Heart left ventricle (tissue), 16 donors: Measurements from ENCODE around the gene TMTC3. TPM values are rescaled to one million over a fixed set of nuclear protein-coding genes. Genes with fewer than 3 reads are reported as not detected.
"Not testable (repeated sequence)": the region's sequence is repeated elsewhere in the genome, so short reads cannot be mapped to it uniquely, and the experiment has no call there.

Experiments
- ATAC-seq, 4 donors: fragments of 200-7000 bp; cut with Tn5 transposase; one replicate each; pipeline ENCODE4 v1.9.1; 2020 to 2022; ENCODE audit warnings: moderate library complexity in 4 of 4, mild to moderate bottlenecking in 3 of 4, moderate number of reproducible peaks in 1 of 4
- DNase-seq, 5 donors: peaks; one replicate each; pipeline ENCODE4 v3.0.0-alpha.2; 2020
- H3K27ac ChIP-seq, 12 donors: fragments of 200-600 bp; sonication (generic) in 4 of 12; one replicate each; pipeline versions ENCODE4 v1.5.0 to v1.8.0; 2016 to 2022; ENCODE audit warnings: mild to moderate bottlenecking in 2 of 12
- H3K27me3 ChIP-seq, 9 donors: fragments of 200-600 bp; sonication (generic) in 2 of 9; one replicate each; pipeline versions ENCODE4 v1.5.1 to v1.8.0; 2016 to 2022; ENCODE audit warnings: mild to moderate bottlenecking in 3 of 9
- H3K36me3 ChIP-seq, 9 donors: fragments of 200-600 bp; sonication (generic) in 2 of 9; one replicate each; pipeline versions ENCODE4 v1.5.0 to v1.8.0; 2018 to 2022; ENCODE audit warnings: mild to moderate bottlenecking in 2 of 9
- H3K4me1 ChIP-seq, 12 donors: fragments of 200-600 bp; sonication (generic) in 4 of 12; one replicate each; pipeline versions ENCODE4 v1.5.0 to v1.8.0; 2016 to 2022; ENCODE audit warnings: mild to moderate bottlenecking in 3 of 12
- H3K4me3 ChIP-seq, 12 donors: fragments of 200-600 bp; sonication (generic) in 4 of 12; one replicate each; pipeline versions ENCODE4 v1.5.0 to v1.8.0; 2017 to 2022; ENCODE audit warnings: mild to moderate bottlenecking in 9 of 12, moderate library complexity in 4 of 12
- H3K9me3 ChIP-seq, 12 donors: fragments of 200-600 bp; sonication (generic) in 4 of 12; one replicate each; pipeline versions ENCODE4 v1.5.0 to v1.8.0; 2016 to 2022; ENCODE audit warnings: mild to moderate bottlenecking in 1 of 12
- CTCF ChIP-seq, 12 donors: fragments of 200-600 bp; sonication (generic) in 4 of 12; IDR thresholded peaks; one replicate each; pipeline versions ENCODE4 v1.5.0 to v1.8.0; 2018 to 2022; ENCODE audit warnings: antibody characterized with exemption in 12 of 12, mild to moderate bottlenecking in 5 of 12
- POLR2A ChIP-seq, 2 donors: fragments of 450-650 bp; IDR thresholded peaks; one replicate each; pipeline ENCODE4 v1.6.1; 2017; ENCODE audit warnings: antibody characterized with exemption in 2 of 2, mild to moderate bottlenecking in 2 of 2, moderate library complexity in 2 of 2
- WGBS, 4 donors: extraction: QIAGEN DNeasy Blood & Tissue Kit in 2 of 4; methylation state at CpG; one replicate each; pipeline versions ENCODE4 v1.1.5 to v1.1.7; 2013 to 2018; 5-methylcytosine and 5-hydroxymethylcytosine counted together
- intact Hi-C, 10 donors: fragments of 100-400 bp; cut with DNase I; formaldehyde crosslinking; loops; one replicate each; pipeline versions ENCODE4 v1.11.1 to v1.14.2; 2022
- polyA plus RNA-seq, 2 donors: library from polyadenylated mRNA; stranded (reverse); fragments of 200-250 nt; gene quantifications; one replicate each; pipeline ENCODE4 v1.2.3, GENCODE V29; 2013
- total RNA-seq, 9 donors: library from RNA; depleted of rRNA in 2 of 9; stranded (reverse); fragments of >200 nt in 2 of 9; fragmentation: NEBNext Ultra II Directional in 3 of 9; extraction: Animal tissue kit (Norgen Biotek cat#: 25700) in 3 of 9; gene quantifications; one replicate each; pipeline versions ENCODE4 v1.1.0 to v1.2.4, GENCODE V29; 2016 to 2023
- donor health status: ischemic (EF 13 %, LVEDD 7.1; RV severe dilation, severe dysfunction).
- donor health status: healthy with polysubstance abuse.
- donor health status: DM: no; HTN: yes; CAD: no.
- donor health status: DM: no; HTN: no; CAD: no.
- donor health status: ischemic (EF 25% LVEDD 6.9; RV normal size, moderate dysfunction).
- donor health status: ischemic (EF 25% LVEDD 5.7; RV mildly dilated, moderate dysfunction).
- donor health status: healthy.
- donor health status: DM: yes; HTN: yes; CAD: no.
- donor health status: ischemic (EF 35%, LVEDD 5.7; RV mildly dilated, moderate dysfunction).
- donor health status: nonischemic (EF 11% LVEDD 7.7; RV severe dilation, severe dysfunction).
- donor health status: DM: yes; HTN: yes; CAD: no.
- donor health status: PGD.
- donor health status: ischemic (EF 29% LVEDD 5.4; RV normal size, mild dysfunction).
- donor health status: nonischemic (EF 23%, LVEDD 6.1; RV moderate dilation, normal function).

Gene TMTC3
- total and polyA plus RNA-seq, 11 donors: 1.2 to 13.8 (median 8.3) TPM

- Histone ChIP-seq H3K9me3 (peaks cover 0 to 4% (median 0%) of the 10 kb centered on the region in 12 donors), H3K4me1 (no peaks in the 10 kb centered on the region)
Measured at GRCh38 chr12:88202500-88202899, 60.4 kb downstream of the TMTC3 start.

GRCh38 chr12:88206601-88207000 is 64.5 kb downstream of the TMTC3 start:
- Histone ChIP-seq H3K9me3 (peaks cover 0 to 26% (median 16%) of the 10 kb centered on the region in 12 donors), H3K4me3 (no peak overlapping the region), H3K27me3 (no peaks in the 10 kb centered on the region), H3K4me1 (no peaks in the 10 kb centered on the region), H3K27ac (no peak overlapping the region), H3K36me3 (no peaks in the 10 kb centered on the region)
- intact Hi-C loops: no loop called here
- TF ChIP-seq CTCF (IDR thresholded peaks at IDR 0.05) (no peak), POLR2A (IDR thresholded peaks at IDR 0.05) (no peak)
- DNase-seq: no peak
- WGBS, 4 donors: 87 to 92% (median 90%) methylated on average over 1 of the region's 1 CpG
- no peak for ATAC-seq

More at GRCh38 chr12:88202500-88202899, 60.4 kb downstream of the TMTC3 start:
- no peak for TF ChIP-seq POLR2A (IDR thresholded peaks at IDR 0.05)
- TF ChIP-seq CTCF (IDR thresholded peaks at IDR 0.05): no peak
- no peak for ATAC-seq
- no peak for DNase-seq
- Histone ChIP-seq H3K36me3 (peaks cover 0 to 3% (median 0%) of the 10 kb centered on the region in 9 donors), H3K4me3 (no peak overlapping the region), H3K27ac (no peak overlapping the region), H3K27me3 (no peaks in the 10 kb centered on the region)
- WGBS, 4 donors: 64 to 72% (median 68%) methylated on average over 2 of the region's 2 CpGs
- intact Hi-C loops: no loop called here

- Histone ChIP-seq H3K27ac (no peak overlapping the region), H3K9me3 (peaks cover 0 to 38% (median 19%) of the 10 kb centered on the region in 12 donors), H3K36me3 (no peaks in the 10 kb centered on the region), H3K27me3 (no peaks in the 10 kb centered on the region), H3K4me1 (no peaks in the 10 kb centered on the region), H3K4me3 (no peak overlapping the region)
- DNase-seq (no peak), ATAC-seq (peak in 1 of 4 donors; percentile 42)
- 72 to 79% (median 75%) methylated on average over 4 of the region's 4 CpGs for WGBS, 4 donors
- TF ChIP-seq POLR2A (IDR thresholded peaks at IDR 0.05): no peak
- no peak for TF ChIP-seq CTCF (IDR thresholded peaks at IDR 0.05)
- intact Hi-C loops: no loop called here
Measured at GRCh38 chr12:88207921-88208620, 66.0 kb downstream of the TMTC3 start.

GRCh38 chr12:88208661-88209060 is 66.6 kb downstream of the TMTC3 start:
- WGBS, 4 donors: 79 to 86% (median 83%) methylated on average over 1 of the region's 1 CpG; no CpG with 5 or more reads in 1 of the 4 donors
- Histone ChIP-seq H3K4me1 (no peaks in the 10 kb centered on the region), H3K9me3 (peaks cover 0 to 44% (median 21%) of the 10 kb centered on the region in 12 donors), H3K4me3 (no peak overlapping the region), H3K27ac (no peak overlapping the region), H3K27me3 (no peaks in the 10 kb centered on the region), H3K36me3 (no peaks in the 10 kb centered on the region)
- ATAC-seq: no peak
- intact Hi-C loops: no loop called here
- DNase-seq: no peak
- no peak for TF ChIP-seq CTCF (IDR thresholded peaks at IDR 0.05)
- no peak for TF ChIP-seq POLR2A (IDR thresholded peaks at IDR 0.05)

DNA sequence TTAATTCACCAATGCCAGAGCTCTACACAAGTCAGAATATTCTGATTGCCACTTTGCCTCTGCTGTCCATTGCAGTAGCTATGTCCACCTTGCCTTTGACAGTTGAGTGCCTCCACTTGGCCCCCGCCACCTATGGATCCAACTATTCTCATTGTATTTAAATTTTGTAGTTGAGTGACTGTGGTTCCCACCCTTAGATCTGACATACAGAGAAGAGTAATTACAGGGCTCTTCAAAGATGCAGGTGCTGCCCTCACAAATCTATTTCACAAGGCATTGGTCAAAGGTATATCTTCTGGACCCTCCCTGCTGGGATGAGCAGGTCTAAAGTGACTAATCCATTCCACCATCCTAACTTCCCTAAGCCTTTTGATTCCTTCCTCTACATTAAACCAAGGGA is 68.2 kb downstream of the TMTC3 start:
- ATAC-seq, intact Hi-C loops, H3K27me3 ChIP-seq, H3K4me1 ChIP-seq, H3K4me3 ChIP-seq, DNase-seq, H3K36me3 ChIP-seq, H3K27ac ChIP-seq: not testable (repeated sequence)
- WGBS, 4 donors: 84 to 100% (median 95%) methylated on average over 1 of the region's 1 CpG
- H3K9me3 ChIP-seq: peaks cover 0 to 51% (median 22%) of the 10 kb centered on the region in 12 donors
